Hepatocyte (in vitro differentiated cells): ENCODE measurements around the gene MCOLN2. TPM values are rescaled to one million over a fixed set of nuclear protein-coding genes. Genes with fewer than 3 reads are reported as not detected.
"Not testable (repeated sequence)": the region's sequence is repeated elsewhere in the genome, so short reads cannot be mapped to it uniquely, and the experiment has no call there.

Source experiments
- DNase-seq: peaks from one replicate; pipeline ENCODE4 v3.0.0-alpha.2; 2016; ENCODE audit warnings: low spot score
- H2AFZ ChIP-seq: fragments of 200-600 bp; sonication (generic); 2 replicates; pipeline ENCODE4 v1.6.0; 2016; ENCODE audit warnings: antibody characterized with exemption, mild to moderate bottlenecking
- H3K27ac ChIP-seq: fragments of 200-600 bp; sonication (generic); 2 replicates; pipeline ENCODE4 v1.5.1; 2016; ENCODE audit warnings: mild to moderate bottlenecking
- H3K27me3 ChIP-seq: fragments of 200-600 bp; sonication (generic); 2 replicates; pipeline ENCODE4 v1.6.1; 2016
- H3K36me3 ChIP-seq: fragments of 200-600 bp; sonication (generic); replicated peaks from 2 replicates; pipeline ENCODE4 v1.5.1; 2016; ENCODE audit warnings: low read depth; ENCODE audit not compliant: insufficient read depth
- H3K4me1 ChIP-seq: fragments of 200-600 bp; sonication (generic); 2 replicates; pipeline ENCODE4 v1.5.1; 2016; ENCODE audit warnings: mild to moderate bottlenecking, moderate library complexity; ENCODE audit not compliant: insufficient read depth
- H3K4me2 ChIP-seq: fragments of 200-600 bp; sonication (generic); 2 replicates; pipeline ENCODE4 v1.6.0; 2016
- H3K4me3 ChIP-seq: fragments of 200-600 bp; sonication (generic); 2 replicates; pipeline ENCODE4 v1.5.1; 2016; ENCODE audit warnings: mild to moderate bottlenecking
- H3K79me2 ChIP-seq: fragments of 200-600 bp; sonication (generic); 2 replicates; pipeline ENCODE4 v1.6.0; 2017; ENCODE audit warnings: mild to moderate bottlenecking
- H3K9me2 ChIP-seq: fragments of 200-600 bp; sonication (generic); replicated peaks from 2 replicates; pipeline ENCODE4 v1.6.0; 2017; ENCODE audit warnings: mild to moderate bottlenecking; ENCODE audit not compliant: insufficient read depth
- H3K9me3 ChIP-seq: fragments of 200-600 bp; sonication (generic); 2 replicates; pipeline ENCODE4 v1.5.1; 2016; ENCODE audit warnings: low read depth, mild to moderate bottlenecking
- H4K20me1 ChIP-seq: fragments of 200-600 bp; sonication (generic); 2 replicates; pipeline ENCODE4 v1.6.0; 2016; ENCODE audit warnings: mild to moderate bottlenecking; ENCODE audit not compliant: insufficient read depth, poor library complexity, severe bottlenecking
- EZH2 ChIP-seq: fragments of 200-600 bp; sonication (generic); IDR thresholded peaks from 2 replicates; pipeline ENCODE4 v1.6.1; 2016; ENCODE audit warnings: antibody characterized with exemption, mild to moderate bottlenecking, borderline replicate concordance
- EZH2phosphoT487 ChIP-seq: fragments of 200-600 bp; sonication (generic); IDR thresholded peaks from one replicate; pipeline ENCODE4 v1.6.1; 2018; ENCODE audit warnings: antibody characterized with exemption, mild to moderate bottlenecking, low read depth, moderate library complexity; ENCODE audit not compliant: unreplicated experiment, severe bottlenecking
- WGBS: methylation state at CpG from one replicate; pipeline ENCODE4 v1.1.6; 2016; ENCODE audit warnings: low lambda C conversion rate; ENCODE audit errors: missing lambda C conversion rate; 5-methylcytosine and 5-hydroxymethylcytosine counted together
- polyA plus RNA-seq: library from polyadenylated mRNA; unstranded; fragments of >200 nt; fragmentation: Nextera tagmentation; extraction: Ambion mirVana; gene quantifications from 2 replicates; pipeline ENCODE4 v1.2.1, GENCODE V29; 2016
- total RNA-seq: library from RNA; depleted of rRNA; stranded (reverse); fragments of >200 nt; gene quantifications from 2 replicates; pipeline ENCODE4 v1.2.3, GENCODE V29; 2014
- TF ChIP-seq, protein P1 (sequence below): fragments of 200-600 bp; sonication (generic); IDR thresholded peaks from 2 replicates; pipeline ENCODE4 v1.5.1; 2016; ENCODE audit warnings: antibody characterized with exemption, mild to moderate bottlenecking; ENCODE audit not compliant: poor library complexity

MCOLN2 gene
- total and polyA plus RNA-seq, 2 experiments from 2014 or later, result 0.63 to 1.2 TPM

DNA sequence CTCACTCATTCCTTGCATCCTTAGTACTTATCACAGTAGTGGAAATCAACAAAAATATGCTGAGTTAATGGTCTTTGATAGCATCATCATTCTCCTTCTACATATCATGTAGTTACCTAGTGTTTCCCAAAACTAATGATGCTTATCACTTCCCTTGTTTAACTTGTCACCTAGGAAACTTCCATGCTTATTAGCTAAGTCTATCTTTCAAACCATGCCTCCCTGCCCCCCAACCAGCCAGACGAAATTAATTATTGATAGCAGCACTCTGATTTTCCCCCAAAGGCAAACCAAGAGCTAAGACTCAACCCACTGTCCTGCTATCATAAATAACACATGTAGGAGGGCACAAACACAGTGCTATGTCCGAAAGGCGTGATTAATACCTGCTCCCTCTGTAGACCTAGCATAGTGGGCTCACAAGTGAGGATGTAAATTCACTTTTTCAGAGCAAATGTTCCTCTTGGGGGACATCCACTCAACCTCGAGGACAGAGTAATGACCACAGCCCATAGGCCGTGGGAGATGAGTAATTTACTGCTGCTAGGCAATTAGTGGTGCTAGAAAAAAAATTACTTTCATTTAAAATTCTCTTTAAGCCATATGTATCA, 78.1 kb downstream of the MCOLN2 start:
- Histone ChIP-seq H3K27ac (peak overlapping the region; percentile 37), H3K4me1 (no peaks in the 10 kb centered on the region), H3K9me3 (no peaks in the 10 kb centered on the region), H4K20me1 (no peaks in the 10 kb centered on the region), H3K27me3 (no peaks in the 10 kb centered on the region), H3K79me2 (no peaks in the 10 kb centered on the region), H3K4me2 (no peak overlapping the region), H3K36me3 (no peaks in the 10 kb centered on the region), H3K4me3 (no peak overlapping the region), H2AFZ (no peak overlapping the region), H3K9me2 (no peaks in the 10 kb centered on the region)
- WGBS, result 71% methylated on average over 5 of the region's 5 CpGs
- DNase-seq, result no peak
- no peak for TF ChIP-seq EZH2phosphoT487

DNA sequence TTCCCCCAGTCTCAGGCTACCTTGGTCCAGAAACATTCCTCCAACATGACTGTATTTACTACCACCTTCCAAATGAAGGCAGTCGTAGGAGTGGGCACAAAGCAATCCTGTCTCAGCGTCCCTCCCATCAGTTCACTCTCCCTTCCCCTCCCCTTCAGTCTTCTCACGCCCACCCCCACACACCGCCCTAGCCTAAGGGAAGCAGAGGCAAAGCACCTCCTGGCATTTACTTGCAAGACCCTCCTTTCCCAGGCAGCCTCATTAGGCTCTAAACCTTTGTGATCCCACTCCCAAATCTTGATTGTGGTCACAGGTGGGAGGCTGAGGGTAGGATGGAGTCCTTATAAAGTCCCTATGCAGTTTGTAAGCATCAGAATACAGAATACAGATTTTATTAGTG, 80.0 kb downstream of the MCOLN2 start:
- no peaks in the 10 kb centered on the region for H3K36me3 ChIP-seq
- H4K20me1 ChIP-seq, result no peaks in the 10 kb centered on the region
- no peak for DNase-seq
- no peaks in the 10 kb centered on the region for H3K9me2 ChIP-seq
- H3K4me2 ChIP-seq, result no peak overlapping the region
- no peak overlapping the region for H2AFZ ChIP-seq
- no peaks in the 10 kb centered on the region for H3K79me2 ChIP-seq
- WGBS, result 94% methylated on average over 3 of the region's 4 CpGs
- no peak overlapping the region for H3K27ac ChIP-seq
- TF ChIP-seq, protein P1, sequence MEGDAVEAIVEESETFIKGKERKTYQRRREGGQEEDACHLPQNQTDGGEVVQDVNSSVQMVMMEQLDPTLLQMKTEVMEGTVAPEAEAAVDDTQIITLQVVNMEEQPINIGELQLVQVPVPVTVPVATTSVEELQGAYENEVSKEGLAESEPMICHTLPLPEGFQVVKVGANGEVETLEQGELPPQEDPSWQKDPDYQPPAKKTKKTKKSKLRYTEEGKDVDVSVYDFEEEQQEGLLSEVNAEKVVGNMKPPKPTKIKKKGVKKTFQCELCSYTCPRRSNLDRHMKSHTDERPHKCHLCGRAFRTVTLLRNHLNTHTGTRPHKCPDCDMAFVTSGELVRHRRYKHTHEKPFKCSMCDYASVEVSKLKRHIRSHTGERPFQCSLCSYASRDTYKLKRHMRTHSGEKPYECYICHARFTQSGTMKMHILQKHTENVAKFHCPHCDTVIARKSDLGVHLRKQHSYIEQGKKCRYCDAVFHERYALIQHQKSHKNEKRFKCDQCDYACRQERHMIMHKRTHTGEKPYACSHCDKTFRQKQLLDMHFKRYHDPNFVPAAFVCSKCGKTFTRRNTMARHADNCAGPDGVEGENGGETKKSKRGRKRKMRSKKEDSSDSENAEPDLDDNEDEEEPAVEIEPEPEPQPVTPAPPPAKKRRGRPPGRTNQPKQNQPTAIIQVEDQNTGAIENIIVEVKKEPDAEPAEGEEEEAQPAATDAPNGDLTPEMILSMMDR, result no peak
- TF ChIP-seq EZH2phosphoT487 (no peak), EZH2 (no peak)
- H3K4me3 ChIP-seq, result no peak overlapping the region
- no peaks in the 10 kb centered on the region for H3K9me3 ChIP-seq
- H3K4me1 ChIP-seq, result no peaks in the 10 kb centered on the region
- no peaks in the 10 kb centered on the region for H3K27me3 ChIP-seq

DNA sequence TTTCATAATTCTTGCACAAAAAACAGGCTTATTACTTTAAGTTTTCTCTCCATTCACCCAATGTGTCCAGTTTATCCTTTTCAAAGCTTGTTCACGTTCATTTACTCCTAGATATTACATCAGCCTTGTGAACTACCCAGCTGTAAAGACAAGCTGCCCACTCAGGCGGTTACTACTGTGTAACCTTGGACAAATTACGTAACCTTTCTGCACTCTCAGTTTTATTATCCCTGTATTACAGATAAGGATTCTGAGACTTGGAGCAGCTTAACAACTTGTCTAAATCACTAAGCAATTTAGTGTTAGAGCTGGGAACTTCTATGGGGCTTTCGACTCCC, 83.4 kb downstream of the MCOLN2 start:
- no peaks in the 10 kb centered on the region for H4K20me1 ChIP-seq
- TF ChIP-seq EZH2 (no peak), EZH2phosphoT487 (peak; percentile 39)
- TF ChIP-seq, protein P1, result no peak
- peak overlapping the region; percentile 49 for H3K27ac ChIP-seq
- H3K4me2 ChIP-seq, result peak overlapping the region; percentile 39
- whole genome bisulfite sequencing, result 30% methylated on average over 4 of the region's 4 CpGs
- H3K4me1 ChIP-seq, result no peaks in the 10 kb centered on the region
- H3K79me2 ChIP-seq, result no peaks in the 10 kb centered on the region
- peak; percentile 74 for DNase-seq
- no peaks in the 10 kb centered on the region for H3K36me3 ChIP-seq
- H2AFZ ChIP-seq, result no peak overlapping the region
- no peaks in the 10 kb centered on the region for H3K27me3 ChIP-seq
- H3K9me3 ChIP-seq, result no peaks in the 10 kb centered on the region
- no peak overlapping the region for H3K4me3 ChIP-seq
- no peaks in the 10 kb centered on the region for H3K9me2 ChIP-seq

DNA sequence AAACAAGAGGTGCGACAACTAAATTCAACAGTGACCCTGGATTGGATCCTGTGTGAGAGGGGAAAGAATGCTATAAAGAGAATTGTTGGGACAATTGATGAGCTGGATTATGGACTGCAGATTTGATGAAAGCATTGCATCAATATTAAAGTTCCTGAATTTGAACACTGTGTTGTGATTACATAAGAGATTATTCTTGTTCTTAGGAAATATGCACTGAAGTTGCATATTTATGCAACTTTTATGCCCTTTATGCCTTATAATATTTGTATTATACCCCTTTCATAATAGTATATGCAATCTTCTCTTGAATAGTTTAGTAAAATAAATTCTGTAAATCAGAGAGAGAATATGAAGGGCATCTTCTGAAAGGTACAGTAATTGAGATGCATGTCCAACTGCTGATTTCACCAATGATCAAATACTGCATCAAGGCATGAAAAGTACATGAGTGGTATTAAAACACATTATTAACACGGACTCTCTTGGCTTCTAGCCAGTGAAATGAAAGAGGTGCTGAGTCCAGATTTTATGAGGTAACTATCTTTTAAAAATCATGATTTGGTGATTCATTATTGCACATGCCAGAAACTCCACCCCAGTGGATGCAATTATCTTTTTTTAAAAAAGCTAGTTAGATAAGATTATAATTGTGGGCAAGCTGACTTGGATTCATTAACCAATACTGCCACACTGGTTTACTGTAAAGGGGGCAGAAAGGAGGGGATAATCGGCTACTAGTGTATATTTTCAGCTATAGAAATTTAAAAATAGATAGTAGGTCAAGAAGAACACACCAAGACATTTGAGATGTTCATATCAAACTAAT, 84.0 kb downstream of the MCOLN2 start:
- TF ChIP-seq, protein P1, result no peak
- TF ChIP-seq EZH2phosphoT487 (no peak), EZH2 (no peak)
- peak overlapping the region; percentile 39 for H3K4me2 ChIP-seq
- H4K20me1 ChIP-seq, result no peaks in the 10 kb centered on the region
- H3K79me2 ChIP-seq, result no peaks in the 10 kb centered on the region
- no peak overlapping the region for H2AFZ ChIP-seq
- H3K27ac ChIP-seq, result peak overlapping the region; percentile 49
- no peak for DNase-seq
- H3K27me3 ChIP-seq, result no peaks in the 10 kb centered on the region
- H3K9me2 ChIP-seq, result no peaks in the 10 kb centered on the region
- no peaks in the 10 kb centered on the region for H3K9me3 ChIP-seq
- no peaks in the 10 kb centered on the region for H3K36me3 ChIP-seq
- WGBS, result 74% methylated on average over 3 of the region's 3 CpGs
- no peaks in the 10 kb centered on the region for H3K4me1 ChIP-seq
- H3K4me3 ChIP-seq, result no peak overlapping the region

DNA sequence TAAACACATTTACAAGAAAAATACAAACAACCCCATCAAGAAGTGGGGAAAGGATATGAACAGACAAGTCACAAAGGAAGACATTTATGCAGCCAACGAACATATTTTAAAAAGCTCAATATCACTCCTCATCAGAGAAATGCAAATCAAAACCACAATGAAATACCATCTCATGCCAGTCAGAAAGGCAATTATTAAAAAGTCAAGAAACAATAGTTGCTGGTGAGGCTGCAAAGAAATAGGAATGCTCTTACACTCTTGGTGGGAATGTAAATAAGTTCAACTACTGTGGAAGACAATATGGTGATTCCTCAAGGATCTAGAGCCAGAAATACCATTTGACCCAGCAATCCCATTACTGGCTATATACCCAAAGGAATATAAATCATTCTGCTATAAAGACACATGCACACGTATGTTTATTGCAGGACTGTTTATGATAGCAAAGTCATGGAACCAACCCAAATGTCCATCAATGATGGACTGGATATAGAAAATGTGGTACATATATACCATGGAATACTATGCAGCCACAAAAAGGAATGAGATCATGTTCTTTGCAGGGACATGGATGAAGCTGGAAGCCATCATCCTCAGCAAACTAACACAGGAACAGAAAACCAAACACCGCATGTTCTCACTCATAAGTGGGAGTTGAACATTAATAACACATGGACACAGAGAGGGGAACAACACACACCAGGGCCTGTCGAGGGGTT, 88.0 kb downstream of the MCOLN2 start:
- not testable (repeated sequence) for DNase-seq, H3K9me2 ChIP-seq, H3K4me3 ChIP-seq, H3K4me1 ChIP-seq, H2AFZ ChIP-seq, H4K20me1 ChIP-seq, H3K27ac ChIP-seq, H3K36me3 ChIP-seq, H3K9me3 ChIP-seq, H3K79me2 ChIP-seq, H3K27me3 ChIP-seq, H3K4me2 ChIP-seq
- 92% methylated on average over 4 of the region's 4 CpGs for WGBS
